Activated CD4-positive, alpha-beta T cell treated with anti-CD3 and anti-CD28 coated beads for 48 hours (primary cell): ENCODE data around the gene LMF2.
A peak's percentile ranks its signal among the peaks of the same experiment; 100 is the strongest.
"Not testable (repeated sequence)": the region's sequence is repeated elsewhere in the genome, so short reads cannot be mapped to it uniquely, and the experiment has no call there.

Experiments used
- DNase-seq: peaks from one replicate; pipeline ENCODE4 v3.0.0-alpha.2; 2020

The LMF2 gene

GRCh38 chr22:50522806-50523438 lies 15.4 kb upstream of the LMF2 start:
- no peak for DNase-seq

DNA sequence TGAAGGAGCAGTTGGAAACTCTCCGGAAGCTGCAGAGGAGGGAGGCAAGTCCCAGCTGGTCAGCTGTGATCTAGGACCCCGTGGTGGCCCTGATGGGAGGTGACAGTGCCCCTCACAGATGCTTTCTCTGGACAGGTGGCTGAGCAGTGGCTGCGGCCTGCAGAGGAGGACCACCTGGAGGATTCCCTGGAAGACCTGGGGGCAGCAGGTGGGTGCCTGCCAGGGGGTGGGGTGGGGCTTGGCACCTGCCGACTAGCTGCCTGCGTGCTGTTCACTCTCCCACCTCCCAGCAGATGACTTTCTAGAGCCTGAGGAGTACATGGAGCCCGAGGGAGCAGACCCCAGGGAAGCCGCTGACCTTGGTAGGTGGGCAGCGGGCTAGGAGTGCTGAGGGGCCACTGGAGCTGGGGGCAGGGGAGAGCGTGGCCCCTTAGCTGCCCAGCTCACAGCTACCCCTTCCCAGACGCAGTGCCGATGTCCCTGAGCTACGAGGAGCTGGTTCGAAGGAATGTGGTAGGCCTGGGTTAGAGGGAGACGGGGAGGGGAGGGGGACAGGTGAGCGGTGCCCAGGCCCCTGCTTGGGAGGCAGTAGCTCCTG lies 14.8 kb upstream of the LMF2 start:
- no peak for DNase-seq

- DNase-seq: no peak
Observed at GRCh38 chr22:50521710-50522109, 14.2 kb upstream of the LMF2 start.

GRCh38 chr22:50520826-50521453 lies 13.4 kb upstream of the LMF2 start:
- no peak for DNase-seq

DNA sequence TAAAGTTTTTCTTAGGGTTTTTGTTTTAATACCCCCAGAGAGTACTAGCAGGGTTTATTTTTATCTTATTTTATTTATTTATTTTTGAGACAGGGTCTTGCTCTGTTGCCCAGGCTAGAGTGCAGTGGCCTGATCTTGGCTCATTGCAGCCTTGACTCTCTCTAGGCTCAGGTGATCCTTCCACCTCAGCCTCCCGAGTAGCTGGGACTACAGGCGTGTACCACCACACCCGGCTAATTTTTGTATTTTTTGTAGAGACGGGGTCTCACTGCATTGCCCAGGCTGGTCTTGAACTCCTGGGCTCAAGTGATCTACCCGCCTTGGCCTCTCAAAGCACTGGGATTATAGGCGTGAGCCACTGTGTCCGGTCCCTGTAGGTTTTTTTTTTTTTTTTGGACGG lies 12.7 kb upstream of the LMF2 start:
- DNase-seq: not testable (repeated sequence)

DNA sequence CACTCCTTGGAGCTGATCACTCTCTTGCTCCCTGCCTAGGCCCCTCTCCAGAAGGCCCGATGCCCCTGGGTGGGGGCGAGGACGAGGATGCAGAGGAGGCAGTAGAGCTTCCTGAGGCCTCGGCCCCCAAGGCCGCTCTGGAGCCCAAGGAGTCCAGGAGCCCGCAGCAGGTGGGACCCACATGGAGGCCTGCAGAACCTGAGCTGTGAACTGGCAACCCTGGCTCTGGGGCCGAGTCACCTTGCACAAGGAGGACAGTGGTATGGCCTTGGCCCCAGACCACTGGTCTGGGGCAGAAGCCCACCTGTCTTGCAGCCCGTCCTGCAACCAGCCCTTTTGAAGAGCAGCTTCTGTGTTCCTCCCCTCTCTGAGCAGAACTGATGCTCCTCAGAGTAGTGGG lies 11.6 kb upstream of the LMF2 start:
- no peak for DNase-seq

- no peak for DNase-seq
Observed at GRCh38 chr22:50518606-50519005, 11.1 kb upstream of the LMF2 start.

GRCh38 chr22:50517495-50518260 lies 10.2 kb upstream of the LMF2 start:
- no peak for DNase-seq

DNA sequence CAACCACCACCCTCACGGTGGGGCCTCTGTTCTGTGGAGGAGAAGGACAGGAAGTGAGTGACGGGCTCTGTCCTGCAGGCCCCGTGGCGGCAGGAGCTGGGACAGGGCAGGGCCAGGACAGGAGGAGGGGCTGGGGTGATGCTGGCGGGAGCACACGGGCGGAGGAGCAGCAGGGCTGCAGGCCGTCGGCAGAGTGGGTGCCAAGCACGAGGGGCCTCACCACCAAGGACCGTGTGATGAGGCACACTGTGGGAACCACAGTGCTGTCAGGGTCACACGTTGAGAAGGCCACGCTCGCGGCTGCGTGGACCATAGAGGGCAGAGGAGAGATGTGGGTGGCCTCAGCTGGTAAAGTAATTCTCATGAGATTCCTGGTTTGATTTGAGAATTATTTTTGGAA lies 9.4 kb upstream of the LMF2 start:
- DNase-seq: no peak

GRCh38 chr22:50516068-50516467 lies 8.6 kb upstream of the LMF2 start:
- DNase-seq: no peak

DNA sequence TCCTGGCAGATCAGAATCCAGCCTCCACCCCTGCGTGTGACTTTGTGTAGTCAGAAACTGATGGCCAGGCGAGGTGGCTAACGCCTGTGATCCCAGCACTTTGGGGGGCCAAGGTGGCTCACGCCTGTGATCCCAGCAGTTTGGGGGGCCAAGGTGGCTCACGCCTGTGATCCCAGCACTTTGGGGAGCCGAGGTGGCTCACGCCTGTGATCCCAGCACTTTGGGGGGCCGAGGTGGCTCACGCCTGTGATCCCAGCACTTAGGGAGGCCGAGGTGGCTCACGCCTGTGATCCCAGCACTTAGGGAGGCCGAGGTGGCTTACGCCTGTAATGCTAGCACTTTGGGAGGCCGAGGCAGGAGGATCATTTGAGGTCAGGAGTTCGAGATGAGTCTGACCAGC lies 5.7 kb upstream of the LMF2 start:
- no peak for DNase-seq

DNA sequence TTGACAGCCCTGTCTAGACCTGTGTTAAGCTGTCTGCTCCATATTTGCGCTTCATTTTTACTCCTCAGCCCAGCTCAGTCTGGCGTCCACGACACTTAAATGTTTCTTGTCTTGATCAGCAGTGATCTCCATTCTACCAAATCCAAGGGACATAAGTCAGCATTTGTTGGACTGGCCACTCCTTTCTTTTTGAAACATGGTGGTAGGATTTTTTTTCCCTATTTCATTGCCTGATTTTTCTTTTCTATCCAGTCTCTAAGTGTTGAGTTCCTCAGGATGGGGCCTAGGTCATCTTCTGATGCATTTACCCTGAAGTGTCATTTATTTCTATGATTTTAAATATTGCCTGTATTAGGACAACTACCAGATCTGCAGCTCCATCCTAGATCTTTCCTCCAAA lies 1.4 kb upstream of the LMF2 start:
- no peak for DNase-seq

DNA sequence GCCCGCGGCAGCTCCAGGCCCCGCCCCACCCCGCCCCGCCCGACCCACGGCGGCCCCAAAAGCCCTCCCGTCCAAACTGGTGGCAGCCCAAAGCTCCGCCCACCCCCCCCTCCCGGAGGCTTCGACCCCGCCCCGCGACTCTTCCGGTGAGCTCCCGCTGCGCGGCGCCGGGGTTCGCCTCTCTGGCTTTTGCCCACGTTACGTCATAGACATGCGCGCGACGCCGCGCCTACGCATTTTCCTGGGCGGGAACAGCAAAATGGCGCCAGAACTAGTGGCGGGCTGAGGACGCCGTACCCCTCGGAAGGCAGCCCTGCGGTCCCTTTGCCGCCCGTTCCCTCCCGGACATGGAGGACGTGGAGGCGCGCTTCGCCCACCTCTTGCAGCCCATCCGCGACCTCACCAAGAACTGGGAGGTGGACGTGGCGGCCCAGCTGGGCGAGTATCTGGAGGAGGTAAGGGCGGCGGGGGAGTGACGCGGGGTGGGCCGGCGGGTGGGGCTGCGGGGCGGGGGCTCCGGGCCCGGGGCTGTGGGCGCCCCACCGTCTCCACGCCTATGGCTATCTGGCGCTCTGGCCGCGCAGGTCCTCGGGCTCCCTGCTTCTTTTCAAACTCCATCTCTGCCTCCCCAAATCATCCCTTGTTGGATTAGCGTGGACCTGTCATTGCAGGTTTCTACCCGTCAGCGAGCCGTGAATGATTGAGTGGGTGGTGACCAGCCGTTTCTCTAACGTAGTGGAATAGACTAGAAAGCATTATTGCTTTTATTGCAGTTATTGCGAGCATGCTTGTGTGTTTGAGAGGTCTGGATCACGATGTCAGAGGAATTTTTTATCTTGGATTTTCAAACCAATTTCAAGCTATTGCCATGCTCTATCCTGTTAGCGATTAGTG lies 736 bp upstream of the LMF2 start, which contains the start of gene NCAPH2:
TSS of gene NCAPH2 (plus strand) at position 234 of the 894 bp plus-strand sequence. CDS start at position 348, 114 bp downstream.
- DNase-seq: peak; percentile 99

- no peak for DNase-seq
Observed at GRCh38 chr22:50506611-50507420, 686 bp downstream of the LMF2 start.

DNA sequence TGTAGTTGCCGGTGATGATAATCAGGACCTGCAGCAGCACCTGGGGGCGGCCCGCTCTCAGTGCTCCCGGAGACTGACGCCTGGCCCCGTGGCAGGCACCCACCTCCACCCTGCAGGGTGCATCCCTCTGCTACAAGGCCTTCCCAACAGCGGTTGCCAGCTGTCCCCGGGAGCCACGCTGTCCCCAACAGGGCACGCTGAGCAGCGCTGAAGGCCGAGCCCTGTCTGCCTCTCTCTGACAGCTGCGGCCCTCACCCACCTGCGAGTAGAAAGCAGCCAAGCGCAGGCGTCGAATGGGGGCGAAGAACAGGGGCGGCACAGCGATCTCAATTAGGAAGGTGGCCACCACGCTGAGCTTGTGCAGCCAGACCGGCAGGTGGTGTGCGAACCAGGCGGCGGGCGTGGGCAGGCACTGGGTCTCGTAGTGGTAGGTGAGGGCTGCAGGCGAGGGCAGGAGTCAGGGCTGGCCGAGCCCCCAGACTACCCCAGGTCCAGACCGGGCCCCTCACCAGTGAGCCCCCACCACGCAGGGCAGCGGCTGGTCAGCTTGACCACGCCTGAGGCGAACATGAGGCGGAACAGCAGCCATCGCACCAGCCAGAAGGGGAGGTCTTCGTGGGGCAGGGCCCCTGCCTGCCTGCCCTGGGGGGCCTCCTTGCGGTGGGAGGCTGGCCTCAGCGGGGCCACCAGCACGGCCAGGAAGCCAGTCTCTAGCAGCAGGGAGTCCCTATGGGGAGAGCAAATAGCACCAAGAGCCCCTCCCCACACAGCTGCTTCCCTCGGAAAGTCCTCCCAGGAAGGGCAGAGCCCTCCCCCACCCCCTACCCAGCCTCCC lies 1.5 kb downstream of the LMF2 start:
- DNase-seq: no peak

- no peak for DNase-seq
Observed at GRCh38 chr22:50505276-50505775, 2.2 kb downstream of the LMF2 start.

DNA sequence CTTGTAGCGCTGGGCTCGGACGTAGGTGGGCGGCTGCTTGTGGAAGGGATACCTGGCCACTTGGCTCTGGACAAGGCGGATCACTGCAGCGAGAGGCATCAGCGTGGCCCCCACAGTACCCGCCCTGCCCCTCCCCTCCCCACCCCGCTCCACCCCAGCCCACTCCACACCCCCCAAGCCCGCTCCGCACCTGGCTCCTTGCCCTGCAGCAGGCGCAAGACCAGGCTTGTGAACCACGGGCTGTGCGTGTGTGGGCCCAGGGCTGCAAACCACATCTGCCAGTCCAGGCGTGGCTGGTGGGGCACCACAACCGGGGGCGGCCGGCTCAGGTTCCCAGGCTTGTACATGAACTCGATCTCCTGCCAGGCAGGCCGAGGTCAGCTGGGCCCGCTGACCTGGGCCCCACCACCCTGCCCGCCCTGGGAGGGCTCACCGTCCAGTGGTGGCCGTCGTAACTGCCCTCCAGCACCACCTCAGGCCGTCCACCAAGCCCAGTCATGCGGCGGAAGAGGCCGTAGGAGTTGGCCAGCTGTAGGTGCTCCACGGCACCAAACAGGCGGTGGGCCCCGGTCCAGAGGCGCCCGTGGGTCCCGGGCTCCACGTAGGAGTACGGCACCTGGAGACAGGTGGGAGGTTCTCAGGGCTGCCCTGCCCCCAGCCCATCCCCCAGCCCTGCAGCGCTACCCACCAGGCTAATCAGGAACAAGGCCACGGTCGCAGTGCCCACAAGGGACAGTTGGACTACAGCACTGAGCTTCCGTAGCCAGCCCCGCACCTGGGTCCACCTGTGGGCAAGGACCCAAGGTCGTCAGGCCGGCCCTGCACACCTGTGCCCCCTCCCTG lies 2.9 kb downstream of the LMF2 start:
- no peak for DNase-seq

DNA sequence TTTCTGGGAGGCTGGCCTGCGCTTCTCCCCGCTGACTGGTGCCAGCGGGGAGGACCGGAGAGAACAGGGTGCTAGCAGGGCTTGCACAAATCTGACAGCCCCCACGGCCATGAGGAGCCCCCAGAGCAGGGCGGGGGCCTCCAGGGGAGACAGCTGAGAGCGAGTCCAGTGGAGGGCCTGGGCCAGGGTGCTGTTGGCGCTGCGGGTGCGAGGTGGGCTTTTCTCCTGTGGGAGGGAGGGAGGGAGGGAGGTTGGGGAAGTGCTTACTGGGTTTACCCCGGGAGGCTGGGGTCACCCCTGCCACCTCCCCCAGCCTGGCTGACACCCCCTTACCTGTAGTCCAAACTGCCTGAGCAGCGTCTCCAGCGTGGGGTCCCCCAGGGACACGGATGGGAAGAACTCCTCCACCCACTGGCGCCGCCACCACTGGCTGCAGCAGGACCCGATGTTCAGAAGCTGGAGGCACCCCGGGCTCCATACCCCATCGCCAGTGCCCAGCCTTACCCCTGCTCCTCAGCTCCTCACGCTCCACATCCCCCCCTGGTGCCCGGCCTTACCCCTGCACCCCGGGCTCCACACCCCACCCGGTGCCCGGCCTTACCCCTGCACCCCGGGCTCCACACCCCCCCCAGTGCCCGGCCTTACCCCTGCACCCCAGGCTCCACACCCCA lies 3.9 kb downstream of the LMF2 start:
- peak; percentile 61 for DNase-seq
